Natural killer cell (primary cell): ENCODE measurements around the gene EML3. TPM values are rescaled to one million over a fixed set of nuclear protein-coding genes. Genes with fewer than 3 reads are reported as not detected.

Experiments used
- ATAC-seq, 3 donors: fragments of 150-1000 bp in 2 of 3; fragments of 200-7000 bp in 1 of 3; cut with Tn5 transposase; 1 replicate in 1 of 3; 2 replicates in 2 of 3; pipeline ENCODE4 v1.10.0; 2021; ENCODE audit warnings: mild to moderate bottlenecking in 2 of 3, moderate library complexity in 2 of 3
- DNase-seq, 2 donors: peaks; one replicate each; pipeline versions ENCODE4 v3.0.0 to v3.0.0-alpha.2; 2013 to 2021; ENCODE audit warnings: mixed read lengths in 1 of 2
- H3K27ac ChIP-seq: one replicate; pipeline ENCODE4 v1.5.1; 2013; ENCODE audit warnings: mild to moderate bottlenecking, low read length
- H3K27me3 ChIP-seq: one replicate; pipeline ENCODE4 v1.6.1; 2013; ENCODE audit warnings: low read length; ENCODE audit not compliant: control insufficient read depth, insufficient read depth
- H3K36me3 ChIP-seq: one replicate; pipeline ENCODE4 v1.6.1; 2013; ENCODE audit warnings: low read length; ENCODE audit not compliant: control insufficient read depth, insufficient read depth
- H3K4me1 ChIP-seq: one replicate; pipeline ENCODE4 v1.6.1; 2013; ENCODE audit warnings: low read length; ENCODE audit not compliant: control insufficient read depth, insufficient read depth
- H3K4me3 ChIP-seq: one replicate; pipeline ENCODE4 v1.5.1; 2013; ENCODE audit warnings: low read length
- H3K9me3 ChIP-seq: one replicate; pipeline ENCODE4 v1.6.1; 2013; ENCODE audit warnings: low read length; ENCODE audit not compliant: control insufficient read depth, insufficient read depth
- H3K27ac Mint-ChIP-seq, 2 donors: one replicate each; pipeline ENCODE4 v1.8.0; 2022; ENCODE audit warnings: mild to moderate bottlenecking in 2 of 2, mixed read lengths in 2 of 2, moderate library complexity in 1 of 2
- H3K27me3 Mint-ChIP-seq, 2 donors: one replicate each; pipeline ENCODE4 v1.8.0; 2022; ENCODE audit warnings: low read depth in 2 of 2, mixed read lengths in 2 of 2
- H3K36me3 Mint-ChIP-seq: one replicate; pipeline ENCODE4 v1.8.0; 2022; ENCODE audit warnings: mixed read lengths
- H3K4me1 Mint-ChIP-seq, 2 donors: one replicate each; pipeline ENCODE4 v1.8.0; 2022; ENCODE audit warnings: mixed read lengths in 2 of 2
- H3K4me3 Mint-ChIP-seq: one replicate; pipeline ENCODE4 v1.8.0; 2022; ENCODE audit warnings: mild to moderate bottlenecking, moderate library complexity, mixed read lengths
- H3K9me3 Mint-ChIP-seq, 2 donors: one replicate each; pipeline ENCODE4 v1.8.0; 2022; ENCODE audit warnings: mixed read lengths in 2 of 2
- WGBS: methylation state at CpG from one replicate; pipeline ENCODE4 v1.1.7; 2013; ENCODE audit warnings: missing lambda C conversion rate; ENCODE audit not compliant: insufficient coverage; 5-methylcytosine and 5-hydroxymethylcytosine counted together
- intact Hi-C: fragments of 100-400 bp; cut with micrococcal nuclease; formaldehyde crosslinking; loops from one replicate; pipeline ENCODE4 v1.14.2; 2022
- total RNA-seq, 4 donors: library from RNA; stranded (reverse); fragments of 120-200 nt in 1 of 4; gene quantifications; one replicate each; pipeline versions ENCODE4 v1.2.3 to v1.2.4, GENCODE V29; 2013 to 2022
- TF ChIP-seq, protein P1 (sequence below): fragments of 200-600 bp; IDR thresholded peaks from one replicate; pipeline ENCODE4 v1.8.0; 2022; ENCODE audit warnings: antibody characterized with exemption

Gene EML3
- total RNA-seq, 3 donors from 2014 or later (not counting 1 experiment from before 2014, with no cell fraction given) = 221 to 233 (median 232) TPM

DNA sequence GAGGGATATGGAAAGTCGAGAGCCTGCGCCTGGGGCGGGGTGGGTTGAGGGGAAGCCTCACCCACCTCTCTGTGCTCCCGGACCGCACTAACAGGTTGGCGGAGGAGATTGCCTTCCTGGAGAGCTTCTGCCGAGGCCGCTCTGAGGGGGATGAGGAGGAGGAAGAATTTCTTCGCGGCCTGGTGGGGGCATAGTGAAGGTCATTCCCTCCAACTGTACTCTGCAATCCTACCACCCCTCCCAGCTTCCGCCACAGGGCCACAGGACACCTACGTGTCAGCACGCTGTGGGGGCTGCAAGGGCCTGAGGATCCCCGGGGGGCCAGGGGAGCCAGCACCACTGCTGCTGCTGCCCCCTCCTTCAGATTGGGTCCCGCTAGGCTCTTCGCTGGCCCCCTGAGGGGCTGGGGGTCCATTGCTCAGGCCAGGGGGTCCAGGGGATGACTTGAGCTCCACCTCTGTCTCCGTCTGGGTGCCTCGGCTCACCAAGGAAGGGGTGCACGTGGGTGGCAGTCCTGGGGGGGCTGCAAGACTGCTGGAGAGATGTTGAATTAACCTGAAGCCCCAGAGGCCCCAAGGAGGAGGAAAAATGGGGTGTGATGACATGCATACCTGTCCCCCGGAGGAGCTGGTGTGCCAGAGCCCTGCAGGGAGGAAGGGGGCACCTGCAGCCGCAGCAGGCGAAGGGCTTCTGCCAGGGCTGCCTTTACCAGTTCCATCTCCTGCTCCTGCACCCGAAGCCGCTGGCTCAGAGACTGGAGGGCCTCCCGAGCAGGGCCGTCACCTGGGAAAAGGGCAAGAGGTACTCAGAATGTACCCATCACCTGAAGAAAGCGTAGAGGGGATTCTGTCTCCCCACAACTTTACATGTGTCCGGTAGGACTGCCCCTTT, 1.5 kb downstream of the EML3 start:
- Histone ChIP-seq H3K27ac (peak overlapping the region; percentile 89), H3K4me1 (peaks cover 27% of the 10 kb centered on the region), H3K9me3 (no peaks in the 10 kb centered on the region), H3K27me3 (no peaks in the 10 kb centered on the region), H3K4me3 (peak overlapping the region; percentile 64), H3K36me3 (peaks cover 41% of the 10 kb centered on the region)
- no peak for ATAC-seq
- TF ChIP-seq, protein P1, sequence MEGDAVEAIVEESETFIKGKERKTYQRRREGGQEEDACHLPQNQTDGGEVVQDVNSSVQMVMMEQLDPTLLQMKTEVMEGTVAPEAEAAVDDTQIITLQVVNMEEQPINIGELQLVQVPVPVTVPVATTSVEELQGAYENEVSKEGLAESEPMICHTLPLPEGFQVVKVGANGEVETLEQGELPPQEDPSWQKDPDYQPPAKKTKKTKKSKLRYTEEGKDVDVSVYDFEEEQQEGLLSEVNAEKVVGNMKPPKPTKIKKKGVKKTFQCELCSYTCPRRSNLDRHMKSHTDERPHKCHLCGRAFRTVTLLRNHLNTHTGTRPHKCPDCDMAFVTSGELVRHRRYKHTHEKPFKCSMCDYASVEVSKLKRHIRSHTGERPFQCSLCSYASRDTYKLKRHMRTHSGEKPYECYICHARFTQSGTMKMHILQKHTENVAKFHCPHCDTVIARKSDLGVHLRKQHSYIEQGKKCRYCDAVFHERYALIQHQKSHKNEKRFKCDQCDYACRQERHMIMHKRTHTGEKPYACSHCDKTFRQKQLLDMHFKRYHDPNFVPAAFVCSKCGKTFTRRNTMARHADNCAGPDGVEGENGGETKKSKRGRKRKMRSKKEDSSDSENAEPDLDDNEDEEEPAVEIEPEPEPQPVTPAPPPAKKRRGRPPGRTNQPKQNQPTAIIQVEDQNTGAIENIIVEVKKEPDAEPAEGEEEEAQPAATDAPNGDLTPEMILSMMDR = no peak
- intact Hi-C loops = loop anchor here (5.0 kb wide), 1 partner anchor 96 kb away; the partner anchor contains the start of genes BSCL2 and GNG3
- 80% methylated on average over 26 of the region's 28 CpGs for WGBS
- H3K27ac Mint-ChIP-seq = peak overlapping the region; percentile 95 to 98
- peak overlapping the region; percentile 96 for H3K4me3 Mint-ChIP-seq
- H3K27me3 Mint-ChIP-seq = no peaks in the 10 kb centered on the region
- no peaks in the 10 kb centered on the region for H3K36me3 Mint-ChIP-seq
- peaks cover 18 to 53% of the 10 kb centered on the region in 2 donors for H3K4me1 Mint-ChIP-seq
- no peaks in the 10 kb centered on the region for H3K9me3 Mint-ChIP-seq
- no peak for DNase-seq

DNA sequence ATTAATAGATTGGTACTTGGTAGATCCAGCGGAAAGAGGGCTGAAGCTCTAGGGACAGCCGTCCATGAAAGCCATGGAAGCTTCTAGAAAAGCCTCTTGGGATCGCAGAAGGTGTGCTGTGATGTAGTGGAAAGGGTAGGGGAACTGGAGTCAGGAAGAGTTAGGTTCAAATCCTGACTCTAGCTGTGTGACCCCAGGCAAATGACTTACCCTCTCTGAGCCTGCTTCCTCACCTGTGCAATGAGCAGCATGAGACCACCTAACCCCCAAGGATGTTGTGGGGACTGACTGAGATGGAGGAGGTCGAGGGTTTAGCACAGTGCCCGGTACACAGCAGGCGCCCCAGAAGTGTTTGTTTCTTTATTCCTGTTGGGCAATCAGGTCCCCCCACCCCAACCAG, 2.2 kb downstream of the EML3 start:
- peaks cover 18 to 53% of the 10 kb centered on the region in 2 donors for H3K4me1 Mint-ChIP-seq
- intact Hi-C loops = loop anchor here (5.0 kb wide), 1 partner anchor 97 kb away; the partner anchor contains the start of genes BSCL2 and GNG3
- peak overlapping the region; percentile 77 for H3K4me3 Mint-ChIP-seq
- H3K36me3 Mint-ChIP-seq = no peaks in the 10 kb centered on the region
- 98% methylated on average over 6 of the region's 6 CpGs for WGBS
- H3K9me3 ChIP-seq = no peaks in the 10 kb centered on the region
- peaks cover 42% of the 10 kb centered on the region for H3K36me3 ChIP-seq
- no peaks in the 10 kb centered on the region for H3K27me3 ChIP-seq
- H3K4me1 ChIP-seq = peaks cover 27% of the 10 kb centered on the region
- DNase-seq (no peak), ATAC-seq (no peak)
- TF ChIP-seq, protein P1 = no peak
- H3K27ac Mint-ChIP-seq = peak overlapping the region; percentile 95 to 98
- no peaks in the 10 kb centered on the region for H3K9me3 Mint-ChIP-seq
- no peak overlapping the region for H3K4me3 ChIP-seq
- H3K27me3 Mint-ChIP-seq = no peaks in the 10 kb centered on the region
- H3K27ac ChIP-seq = no peak overlapping the region

DNA sequence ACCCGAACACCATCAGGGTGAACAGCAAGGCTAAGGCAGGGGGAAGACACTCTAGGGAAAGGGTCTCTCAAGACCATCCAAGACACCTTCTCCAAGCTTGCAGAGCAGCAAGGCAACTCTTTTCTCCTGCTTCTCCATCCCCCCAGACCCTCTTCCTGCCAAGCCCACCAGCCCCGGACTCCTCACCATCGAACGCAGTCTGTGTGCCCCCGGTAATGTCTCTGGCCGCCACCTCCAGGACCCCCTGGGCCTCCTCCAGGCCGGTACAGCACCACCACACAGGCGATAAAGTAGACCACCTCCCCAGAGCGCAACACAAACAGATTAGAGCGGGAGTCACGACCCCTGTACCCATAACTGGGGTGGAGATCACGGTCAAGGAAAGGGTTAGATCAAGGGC, 3.8 kb downstream of the EML3 start:
- peaks cover 44% of the 10 kb centered on the region for H3K36me3 ChIP-seq
- no peaks in the 10 kb centered on the region for H3K9me3 ChIP-seq
- Mint-ChIP-seq H3K4me1 (peaks cover 18 to 44% of the 10 kb centered on the region in 2 donors), H3K4me3 (peak overlapping the region; percentile 37), H3K36me3 (no peaks in the 10 kb centered on the region), H3K27me3 (no peaks in the 10 kb centered on the region), H3K9me3 (no peaks in the 10 kb centered on the region), H3K27ac (peak overlapping the region in 1 of 2 donors; percentile 98)
- H3K4me3 ChIP-seq = no peak overlapping the region
- no peaks in the 10 kb centered on the region for H3K27me3 ChIP-seq
- TF ChIP-seq, protein P1 = no peak
- DNase-seq (no peak), ATAC-seq (no peak)
- no peak overlapping the region for H3K27ac ChIP-seq
- H3K4me1 ChIP-seq = peaks cover 27% of the 10 kb centered on the region
- intact Hi-C loops = no loop called here
- 96% methylated on average over 12 of the region's 12 CpGs for WGBS
